ENCODE data around the gene ANAPC7. TPM values are rescaled to one million over a fixed set of nuclear protein-coding genes. Genes with fewer than 3 reads are reported as not detected.
"Not testable (repeated sequence)": the region's sequence is repeated elsewhere in the genome, so short reads cannot be mapped to it uniquely, and the experiment has no call there.

The ANAPC7 gene
- total and polyA plus RNA-seq, 2 donors from 2014 or later: 31.3 to 47.8 TPM

- no peak overlapping the region for H3K27ac ChIP-seq (ENCODE audit: low read depth in 2 of 2, low read length in 2 of 2)
- no peak for FAIRE-seq
These were observed 24.3 kb downstream of the ANAPC7 start for GRCh38 chr12:110379197-110379596.

GRCh38 chr12:110378131-110378790 is 25.2 kb downstream of the ANAPC7 start:
- H3K4me3 ChIP-seq (ENCODE audit: low read length in 3 of 3); FAIRE-seq; H3K9me3 ChIP-seq (ENCODE audit: control insufficient read depth in 2 of 3, insufficient read depth in 1 of 3, low read length in 3 of 3); H3K4me1 ChIP-seq (ENCODE audit: control insufficient read depth in 2 of 3, insufficient read depth in 2 of 3, low read depth in 1 of 3, low read length in 3 of 3); H3K9ac ChIP-seq (ENCODE audit: low read length in 3 of 3); intact Hi-C loops (cut with DNase I); H3K27me3 ChIP-seq (ENCODE audit: control insufficient read depth, insufficient read depth, low read length); H3K27ac ChIP-seq (ENCODE audit: low read depth in 2 of 2, low read length in 2 of 2): not testable (repeated sequence)
- peak in 1 of 5 donors; percentile 19 for DNase-seq
- H3K36me3 ChIP-seq (ENCODE audit: control insufficient read depth in 2 of 3, insufficient read depth in 3 of 3, low read length in 3 of 3): peaks cover 14 to 39% (median 34%) of the 10 kb centered on the region in 3 donors

More at GRCh38 chr12:110379197-110379596, 24.3 kb downstream of the ANAPC7 start:
- intact Hi-C loops (cut with DNase I): no loop called here
- Histone ChIP-seq H3K9ac (ENCODE audit: low read length in 3 of 3) (no peak overlapping the region), H3K4me1 (ENCODE audit: control insufficient read depth in 2 of 3, insufficient read depth in 2 of 3, low read depth in 1 of 3, low read length in 3 of 3) (no peaks in the 10 kb centered on the region), H3K4me3 (ENCODE audit: low read length in 3 of 3) (no peak overlapping the region), H3K27me3 (ENCODE audit: control insufficient read depth, insufficient read depth, low read length) (no peaks in the 10 kb centered on the region), H3K36me3 (ENCODE audit: control insufficient read depth in 2 of 3, insufficient read depth in 3 of 3, low read length in 3 of 3) (peaks cover 14 to 31% (median 29%) of the 10 kb centered on the region in 3 donors), H3K9me3 (ENCODE audit: control insufficient read depth in 2 of 3, insufficient read depth in 1 of 3, low read length in 3 of 3) (no peaks in the 10 kb centered on the region)
- TF ChIP-seq CTCF (IDR thresholded peaks at IDR 0.05; ENCODE audit: borderline replicate concordance, extremely low read depth, insufficient read depth): no peak
- DNase-seq: no peak

GRCh38 chr12:110373962-110374611 is 29.4 kb downstream of the ANAPC7 start:
- Histone ChIP-seq H3K9ac (ENCODE audit: low read length in 3 of 3) (no peak overlapping the region), H3K4me1 (ENCODE audit: control insufficient read depth in 2 of 3, insufficient read depth in 2 of 3, low read depth in 1 of 3, low read length in 3 of 3) (no peaks in the 10 kb centered on the region), H3K9me3 (ENCODE audit: control insufficient read depth in 2 of 3, insufficient read depth in 1 of 3, low read length in 3 of 3) (no peaks in the 10 kb centered on the region), H3K27ac (ENCODE audit: low read depth in 2 of 2, low read length in 2 of 2) (no peak overlapping the region), H3K36me3 (ENCODE audit: control insufficient read depth in 2 of 3, insufficient read depth in 3 of 3, low read length in 3 of 3) (peaks cover 15 to 39% (median 24%) of the 10 kb centered on the region in 3 donors), H3K4me3 (ENCODE audit: low read length in 3 of 3) (no peak overlapping the region), H3K27me3 (ENCODE audit: control insufficient read depth, insufficient read depth, low read length) (no peaks in the 10 kb centered on the region)
- intact Hi-C loops (cut with DNase I): no loop called here
- no peak for FAIRE-seq
- TF ChIP-seq CTCF (IDR thresholded peaks at IDR 0.05; ENCODE audit: borderline replicate concordance, extremely low read depth, insufficient read depth): no peak
- no peak for DNase-seq

GRCh38 chr12:110373425-110373824 is 30.1 kb downstream of the ANAPC7 start:
- Histone ChIP-seq H3K4me3 (ENCODE audit: low read length in 3 of 3) (no peak overlapping the region), H3K4me1 (ENCODE audit: control insufficient read depth in 2 of 3, insufficient read depth in 2 of 3, low read depth in 1 of 3, low read length in 3 of 3) (no peaks in the 10 kb centered on the region), H3K27ac (ENCODE audit: low read depth in 2 of 2, low read length in 2 of 2) (no peak overlapping the region), H3K27me3 (ENCODE audit: control insufficient read depth, insufficient read depth, low read length) (no peaks in the 10 kb centered on the region), H3K9me3 (ENCODE audit: control insufficient read depth in 2 of 3, insufficient read depth in 1 of 3, low read length in 3 of 3) (no peaks in the 10 kb centered on the region), H3K36me3 (ENCODE audit: control insufficient read depth in 2 of 3, insufficient read depth in 3 of 3, low read length in 3 of 3) (peaks cover 14 to 39% (median 24%) of the 10 kb centered on the region in 3 donors), H3K9ac (ENCODE audit: low read length in 3 of 3) (no peak overlapping the region)
- no peak for TF ChIP-seq CTCF (IDR thresholded peaks at IDR 0.05; ENCODE audit: borderline replicate concordance, extremely low read depth, insufficient read depth)
- DNase-seq (no peak), FAIRE-seq (no peak)
- intact Hi-C loops (cut with DNase I): no loop called here

Data from kidney (tissue), 14 donors.